ENCODE measurements around the gene PRKN. TPM values are rescaled to one million over a fixed set of nuclear protein-coding genes. Genes with fewer than 3 reads are reported as not detected.

Gene PRKN
- total RNA-seq, 1 experiment from 2014 or later = 1.2 TPM

GRCh38 chr6:161684731-161685475, 1042.7 kb downstream of the PRKN start:
- no peaks in the 10 kb centered on the region for H3K36me3 ChIP-seq (ENCODE audit: insufficient read depth, low read length, poor library complexity, severe bottlenecking)
- TF ChIP-seq CTCF (conservative IDR thresholded peaks at IDR 0.05; ENCODE audit: low read depth, low read length) = no peak
- no peak for TF ChIP-seq EZH2 (IDR thresholded peaks at IDR 0.05; ENCODE audit: borderline replicate concordance, low read depth, low read length, poor library complexity, severe bottlenecking)
- H3K4me1 ChIP-seq (ENCODE audit: insufficient read depth, low read length, poor library complexity, severe bottlenecking) = no peaks in the 10 kb centered on the region
- intact Hi-C loops (cut with micrococcal nuclease; ENCODE audit: unreplicated experiment) = no loop called here
- no TSS peak for BruUV-seq (replicated peaks)
- H3K9me3 ChIP-seq (ENCODE audit: low read depth, low read length, poor library complexity, severe bottlenecking) = no peaks in the 10 kb centered on the region
- H3K4me3 ChIP-seq (ENCODE audit: low read depth, low read length, poor library complexity, severe bottlenecking) = no peak overlapping the region
- no peaks in the 10 kb centered on the region for H3K27me3 ChIP-seq (replicated peaks; ENCODE audit: insufficient read depth, low read depth, low read length, poor library complexity)
- ChIA-PET POLR2A (ENCODE audit: low non-redundant PET) (no interaction called here), CTCF (no interaction called here)
- no peak overlapping the region for H3K27ac ChIP-seq (ENCODE audit: low read depth, low read length, poor library complexity, severe bottlenecking)
- DNase-seq (ENCODE audit: low spot score) = no peak

- CTCF ChIA-PET = no interaction called here
- no peak overlapping the region for H3K4me3 ChIP-seq (ENCODE audit: low read depth, low read length, poor library complexity, severe bottlenecking)
- H3K27ac ChIP-seq (ENCODE audit: low read depth, low read length, poor library complexity, severe bottlenecking) = no peak overlapping the region
- no peak for DNase-seq (ENCODE audit: low spot score)
- no peaks in the 10 kb centered on the region for H3K4me1 ChIP-seq (ENCODE audit: insufficient read depth, low read length, poor library complexity, severe bottlenecking)
- H3K27me3 ChIP-seq (replicated peaks; ENCODE audit: insufficient read depth, low read depth, low read length, poor library complexity) = no peaks in the 10 kb centered on the region
- POLR2A ChIA-PET (ENCODE audit: low non-redundant PET) = no interaction called here
- BruUV-seq (replicated peaks) = no TSS peak
- no peak for TF ChIP-seq EZH2 (IDR thresholded peaks at IDR 0.05; ENCODE audit: borderline replicate concordance, low read depth, low read length, poor library complexity, severe bottlenecking)
- no peak for TF ChIP-seq CTCF (conservative IDR thresholded peaks at IDR 0.05; ENCODE audit: low read depth, low read length)
- no peaks in the 10 kb centered on the region for H3K36me3 ChIP-seq (ENCODE audit: insufficient read depth, low read length, poor library complexity, severe bottlenecking)
- H3K9me3 ChIP-seq (ENCODE audit: low read depth, low read length, poor library complexity, severe bottlenecking) = no peaks in the 10 kb centered on the region
- intact Hi-C loops (cut with micrococcal nuclease; ENCODE audit: unreplicated experiment) = no loop called here
Observed at GRCh38 chr6:161683400-161683799, 1044.2 kb downstream of the PRKN start.

GRCh38 chr6:161682982-161683381, 1044.6 kb downstream of the PRKN start:
- BruUV-seq (replicated peaks) = no TSS peak
- DNase-seq (ENCODE audit: low spot score) = no peak

More at GRCh38 chr6:161682982-161683381, 1044.6 kb downstream of the PRKN start:
- Histone ChIP-seq H3K9me3 (ENCODE audit: low read depth, low read length, poor library complexity, severe bottlenecking) (no peaks in the 10 kb centered on the region), H3K4me3 (ENCODE audit: low read depth, low read length, poor library complexity, severe bottlenecking) (no peak overlapping the region), H3K27me3 (replicated peaks; ENCODE audit: insufficient read depth, low read depth, low read length, poor library complexity) (no peaks in the 10 kb centered on the region), H3K27ac (ENCODE audit: low read depth, low read length, poor library complexity, severe bottlenecking) (no peak overlapping the region), H3K36me3 (ENCODE audit: insufficient read depth, low read length, poor library complexity, severe bottlenecking) (no peaks in the 10 kb centered on the region), H3K4me1 (ENCODE audit: insufficient read depth, low read length, poor library complexity, severe bottlenecking) (no peaks in the 10 kb centered on the region)
- intact Hi-C loops (cut with micrococcal nuclease; ENCODE audit: unreplicated experiment) = no loop called here
- TF ChIP-seq CTCF (conservative IDR thresholded peaks at IDR 0.05; ENCODE audit: low read depth, low read length) (no peak), EZH2 (IDR thresholded peaks at IDR 0.05; ENCODE audit: borderline replicate concordance, low read depth, low read length, poor library complexity, severe bottlenecking) (no peak)
- POLR2A ChIA-PET (ENCODE audit: low non-redundant PET) = no interaction called here
- CTCF ChIA-PET = no interaction called here

All from A673 (cell line).